HepG2 (cell line): Measurements from ENCODE around the gene TMTC2. TPM values are rescaled to one million over a fixed set of nuclear protein-coding genes. Genes with fewer than 3 reads are reported as not detected.

Experiments used
- ATAC-seq: fragments of 200-7000 bp; cut with Tn5 transposase; 3 replicates; pipeline ENCODE4 v1.9.1; 2020; ENCODE audit warnings: mild to moderate bottlenecking, moderate library complexity
- BruUV-seq: library from RNA; stranded (reverse); fragments of 400-500 nt; replicated peaks from 2 replicates; lab custom pipeline; 2021; lab: Mats Ljungman, UMichigan
- CTCF ChIA-PET: fragments of 300-600 bp; formaldehyde crosslinking; extraction: SDS; loops from one replicate; lab custom pipeline; 2021; ENCODE audit warnings: low total read pairs, inconsistent platforms, low intra/inter-chr PET ratio; lab: Yijun Ruan, JAX
- POLR2A ChIA-PET: fragments of 350-600 bp; sonication (Branson Sonifier 250); formaldehyde crosslinking; loops from one replicate; lab custom pipeline; 2020; ENCODE audit warnings: antibody characterized with exemption, inconsistent platforms; lab: Yijun Ruan, JAX
- DNase-seq: peaks from one replicate; pipeline ENCODE4 v3.0.0-alpha.2; 2015; ENCODE audit warnings: low spot score
- FAIRE-seq: peaks from 3 replicates; lab custom pipeline; 2011; peaks lifted over from hg19 to GRCh38; lab: Jason Lieb, UNC
- H2AFZ ChIP-seq: one replicate; pipeline ENCODE4 v1.6.1; 2011; ENCODE audit warnings: low read length, inconsistent platforms
- H3K27ac ChIP-seq: fragments of 300-600 bp; 3 replicates; pipeline ENCODE4 v1.8.0; 2011; ENCODE audit warnings: mixed run types, mild to moderate bottlenecking, mixed read lengths, low read length, inconsistent platforms; ENCODE audit not compliant: insufficient read depth; ENCODE audit errors: extremely low read length
- H3K27me3 ChIP-seq, 2 experiments: fragments of 200-600 bp in 1 of 2; 2 replicates in 1 of 2; 3 replicates in 1 of 2; pipeline versions ENCODE4 v1.6.0 to v1.8.0; 2011; ENCODE audit warnings: low read length in 2 of 2, mild to moderate bottlenecking in 2 of 2, moderate library complexity in 2 of 2, inconsistent platforms in 1 of 2; ENCODE audit not compliant: insufficient read depth in 2 of 2, control insufficient read depth in 1 of 2
- H3K36me3 ChIP-seq, 2 experiments: fragments of 200-600 bp in 1 of 2; replicated peaks in 1 of 2; 2 replicates in 1 of 2; 3 replicates in 1 of 2; pipeline versions ENCODE4 v1.5.1 to v1.8.0; 2011; ENCODE audit warnings: low read length in 2 of 2, inconsistent platforms in 1 of 2; ENCODE audit not compliant: insufficient read depth in 2 of 2, control insufficient read depth in 1 of 2
- H3K4me1 ChIP-seq: 2 replicates; pipeline ENCODE4 v1.5.1; 2012; ENCODE audit warnings: low read length, inconsistent platforms; ENCODE audit not compliant: insufficient read depth
- H3K4me2 ChIP-seq: 2 replicates; pipeline ENCODE4 v1.6.0; 2011; ENCODE audit warnings: low read depth, low read length, inconsistent platforms
- H3K4me3 ChIP-seq, 3 experiments: fragments of 200-600 bp in 1 of 3; sonication (generic), shearing (Covaris generic) in 1 of 3; replicated peaks in 1 of 3; 2 replicates each; pipeline ENCODE4 v1.5.1; 2011 to 2016; ENCODE audit warnings: low read length in 3 of 3, inconsistent platforms in 2 of 3, low read depth in 2 of 3, mild to moderate bottlenecking in 2 of 3, control low read depth in 1 of 3, mixed read lengths in 1 of 3; ENCODE audit not compliant: insufficient read depth in 1 of 3
- H3K79me2 ChIP-seq: one replicate; pipeline ENCODE4 v1.6.1; 2011; ENCODE audit warnings: low read length, inconsistent platforms; ENCODE audit not compliant: insufficient read depth
- H3K9ac ChIP-seq: 2 replicates; pipeline ENCODE4 v1.6.0; 2011; ENCODE audit warnings: mild to moderate bottlenecking, low read depth, low read length, inconsistent platforms; ENCODE audit not compliant: insufficient read depth
- H3K9me3 ChIP-seq: 2 replicates; pipeline ENCODE4 v1.5.1; 2012; ENCODE audit warnings: mild to moderate bottlenecking, low read length
- H4K20me1 ChIP-seq: 2 replicates; pipeline ENCODE4 v1.6.0; 2011; ENCODE audit warnings: inconsistent platforms, mild to moderate bottlenecking, low read length, moderate library complexity; ENCODE audit not compliant: insufficient read depth
- CENPX ChIP-seq: sonication (generic); formaldehyde crosslinking; IDR thresholded peaks from 2 replicates; pipeline ENCODE4 v1.9.0; 2021; ENCODE audit warnings: mild to moderate bottlenecking, missing genetic modification reagents, moderate library complexity
- CERS6 ChIP-seq: sonication (generic); formaldehyde crosslinking; IDR thresholded peaks from 2 replicates; pipeline ENCODE4 v1.5.0; 2020; ENCODE audit warnings: missing genetic modification reagents
- DDIT3 ChIP-seq: sonication (generic); formaldehyde crosslinking; IDR thresholded peaks from 2 replicates; pipeline ENCODE4 v1.4.0; 2020; ENCODE audit warnings: mild to moderate bottlenecking, missing genetic modification reagents
- ELK4 ChIP-seq: sonication (generic); formaldehyde crosslinking; IDR thresholded peaks from 2 replicates; pipeline ENCODE4 v1.9.0; 2021; ENCODE audit warnings: missing genetic modification reagents, borderline replicate concordance
- GFI1 ChIP-seq: sonication (generic); formaldehyde crosslinking; IDR thresholded peaks from 2 replicates; pipeline ENCODE4 v1.5.0; 2020; ENCODE audit warnings: missing genetic modification reagents, mild to moderate bottlenecking, borderline replicate concordance
- HBP1 ChIP-seq: IDR thresholded peaks from 2 replicates; pipeline ENCODE4 v1.6.1; 2016; ENCODE audit warnings: low read depth, control low read depth
- HDAC1 ChIP-seq: sonication (generic); formaldehyde crosslinking; IDR thresholded peaks from 2 replicates; pipeline ENCODE4 v1.5.1; 2020; ENCODE audit warnings: mild to moderate bottlenecking, missing genetic modification reagents
- MZF1 ChIP-seq: sonication (generic); formaldehyde crosslinking; IDR thresholded peaks from 2 replicates; pipeline ENCODE4 v1.8.1; 2023; ENCODE audit warnings: mild to moderate bottlenecking, missing genetic modification reagents, borderline replicate concordance
- NFATC3 ChIP-seq: sonication (generic); formaldehyde crosslinking; IDR thresholded peaks from 2 replicates; pipeline ENCODE4 v1.5.1; 2020; ENCODE audit warnings: mild to moderate bottlenecking, missing genetic modification reagents
- PRDM10 ChIP-seq: sonication (generic); formaldehyde crosslinking; IDR thresholded peaks from 2 replicates; pipeline ENCODE4 v1.4.0; 2020; ENCODE audit warnings: low read depth, missing genetic modification reagents
- RFX1 ChIP-seq: fragments of 450-650 bp; IDR thresholded peaks from 2 replicates; pipeline ENCODE4 v1.6.1; 2017
- ZNF589 ChIP-seq: sonication (generic); formaldehyde crosslinking; conservative IDR thresholded peaks from 2 replicates; pipeline ENCODE4 v1.8.0; 2022; ENCODE audit warnings: mild to moderate bottlenecking, moderate library complexity, missing genetic modification reagents
- ZNF747 ChIP-seq: sonication (generic); formaldehyde crosslinking; IDR thresholded peaks from 2 replicates; pipeline ENCODE4 v1.8.1; 2023; ENCODE audit warnings: missing genetic modification reagents, mild to moderate bottlenecking, borderline replicate concordance
- WGBS: methylation state at CpG from one replicate; pipeline ENCODE4 v1.1.6; 2017; ENCODE audit warnings: low lambda C conversion rate; 5-methylcytosine and 5-hydroxymethylcytosine counted together
- in situ Hi-C: cut with HindIII; loops from 2 replicates; pipeline ENCODE4 v1.10.0; 2017; ENCODE audit warnings: low pct_unique_long_range_greater_than_20kb; ENCODE audit not compliant: extremely low pct_ligation_motif_present
- intact Hi-C: fragments of 100-400 bp; cut with micrococcal nuclease; formaldehyde crosslinking; loops from one replicate; pipeline ENCODE4 v1.10.0; 2022; ENCODE audit not compliant: unreplicated experiment
- polyA plus RNA-seq, 8 experiments: library from polyadenylated mRNA; depleted of rRNA in 3 of 8; stranded (reverse) in 7 of 8; unstranded in 1 of 8; fragments of >200 nt; fragmentation: Illumina TruSeq in 4 of 8; extraction: Trizol in 4 of 8; gene quantifications; 2 replicates each; pipeline versions ENCODE4 v1.2.1 to v1.2.3, GENCODE V29; 2011 to 2016; ENCODE audit warnings: low read depth in 4 of 8, missing spikeins in 1 of 8, mixed read lengths in 1 of 8; ENCODE audit not compliant: insufficient read depth in 1 of 8
- total RNA-seq, 5 experiments: library from RNA; depleted of rRNA; stranded (reverse); fragments of >200 nt; fragmentation: Illumina TruSeq; extraction: Trizol; gene quantifications; 2 replicates each; pipeline ENCODE4 v1.2.3, GENCODE V29; 2016; ENCODE audit warnings: low read depth in 1 of 5

The TMTC2 gene
- total and polyA plus RNA-seq, 2 of the 13 experiments (the other 11 are each of a cell fraction or from before 2014, with no cell fraction given): 0.55 to 0.63 TPM

GRCh38 chr12:82893896-82894295, 207.2 kb downstream of the TMTC2 start:
- Histone ChIP-seq H3K4me1 (no peaks in the 10 kb centered on the region), H3K27ac (no peak overlapping the region), H3K9me3 (no peaks in the 10 kb centered on the region), H3K79me2 (no peaks in the 10 kb centered on the region), H4K20me1 (no peaks in the 10 kb centered on the region), H3K36me3 (no peaks in the 10 kb centered on the region), H3K27me3 (no peaks in the 10 kb centered on the region), H3K4me2 (no peak overlapping the region), H3K4me3 (no peak overlapping the region), H2AFZ (no peak overlapping the region), H3K9ac (no peak overlapping the region)
- ChIA-PET POLR2A (no interaction called here), CTCF (no interaction called here)
- BruUV-seq: no TSS peak
- DNase-seq: no peak
- intact Hi-C loops (no loop called here), in situ Hi-C loops (no loop called here)
- 14% methylated on average over 5 of the region's 5 CpGs for WGBS
- TF ChIP-seq HBP1: no peak
- TF ChIP-seq DDIT3: no peak
- no peak for TF ChIP-seq ZNF747 (CRISPR knock-in tag)
- no peak for TF ChIP-seq RFX1
- no peak for TF ChIP-seq NFATC3 (CRISPR knock-in tag)
- no peak for TF ChIP-seq CENPX (CRISPR knock-in tag)
- no peak for TF ChIP-seq ELK4
- no peak for TF ChIP-seq GFI1
- TF ChIP-seq ZNF589: no peak
- TF ChIP-seq MZF1: no peak
- TF ChIP-seq CERS6 (CRISPR knock-in tag): no peak
- TF ChIP-seq HDAC1 (CRISPR knock-in tag): no peak
- no peak for TF ChIP-seq PRDM10 (CRISPR knock-in tag)
- no peak for FAIRE-seq
- ATAC-seq: no peak
